ENCODE data around the gene EXD3.

Gene EXD3

DNA sequence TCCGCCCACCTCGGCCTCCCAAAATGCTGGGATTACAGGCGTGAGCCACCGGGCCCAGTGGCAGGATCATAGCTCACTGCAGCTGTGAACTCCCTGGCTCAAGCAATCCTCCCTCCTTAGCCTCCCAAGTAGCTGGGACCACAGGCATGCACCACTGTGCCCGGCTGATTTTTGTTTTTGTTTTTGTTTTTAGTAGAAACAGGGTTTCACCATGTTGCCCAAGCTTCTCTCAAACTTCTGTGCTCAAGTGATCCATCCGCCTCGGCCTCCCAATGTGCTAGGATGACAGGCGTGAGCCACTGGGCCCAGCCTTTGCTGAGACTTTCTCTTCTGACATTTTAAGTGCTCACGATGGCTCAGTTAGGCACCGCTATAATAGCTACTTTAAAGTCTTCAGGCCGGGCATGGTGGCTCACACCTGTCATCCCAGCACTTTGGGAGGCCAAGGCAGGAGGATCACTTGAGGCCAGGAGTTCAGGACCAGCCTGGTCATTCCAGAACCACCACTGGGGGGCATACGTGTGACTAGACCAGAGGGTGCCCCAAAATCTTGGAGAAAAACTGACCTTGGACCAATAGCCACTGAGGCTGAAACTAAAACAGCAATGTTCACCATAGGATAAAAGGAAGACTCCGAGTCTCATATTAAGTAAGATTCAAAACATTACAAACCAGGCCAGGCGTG, 21.3 kb upstream of the EXD3 start:
- Histone ChIP-seq H3K4me1 (ENCODE audit: control insufficient read depth, insufficient read depth, low read length) (no peaks in the 10 kb centered on the region), H3K9me3 (ENCODE audit: control insufficient read depth, insufficient read depth, low read depth, low read length) (no peaks in the 10 kb centered on the region), H3K27ac (ENCODE audit: low read depth, low read length) (no peak overlapping the region), H3K4me3 (ENCODE audit: low read depth, low read length) (no peak overlapping the region), H3K27me3 (ENCODE audit: control insufficient read depth, insufficient read depth, low read length) (peaks cover 6% of the 10 kb centered on the region), H3K9ac (ENCODE audit: low read length) (no peak overlapping the region), H3K36me3 (ENCODE audit: control insufficient read depth, insufficient read depth, low read length) (peaks cover 7% of the 10 kb centered on the region)

- H3K4me1 ChIP-seq (ENCODE audit: control insufficient read depth, insufficient read depth, low read length), result no peaks in the 10 kb centered on the region
- H3K4me3 ChIP-seq (ENCODE audit: low read depth, low read length), result peak overlapping the region; percentile 47
- no peaks in the 10 kb centered on the region for H3K9me3 ChIP-seq (ENCODE audit: control insufficient read depth, insufficient read depth, low read depth, low read length)
- H3K27me3 ChIP-seq (ENCODE audit: control insufficient read depth, insufficient read depth, low read length), result peaks cover 6% of the 10 kb centered on the region
- H3K9ac ChIP-seq (ENCODE audit: low read length), result no peak overlapping the region
- H3K36me3 ChIP-seq (ENCODE audit: control insufficient read depth, insufficient read depth, low read length), result no peaks in the 10 kb centered on the region
- H3K27ac ChIP-seq (ENCODE audit: low read depth, low read length), result no peak overlapping the region
Measured at GRCh38 chr9:137441935-137442321, 19.0 kb upstream of the EXD3 start.

DNA sequence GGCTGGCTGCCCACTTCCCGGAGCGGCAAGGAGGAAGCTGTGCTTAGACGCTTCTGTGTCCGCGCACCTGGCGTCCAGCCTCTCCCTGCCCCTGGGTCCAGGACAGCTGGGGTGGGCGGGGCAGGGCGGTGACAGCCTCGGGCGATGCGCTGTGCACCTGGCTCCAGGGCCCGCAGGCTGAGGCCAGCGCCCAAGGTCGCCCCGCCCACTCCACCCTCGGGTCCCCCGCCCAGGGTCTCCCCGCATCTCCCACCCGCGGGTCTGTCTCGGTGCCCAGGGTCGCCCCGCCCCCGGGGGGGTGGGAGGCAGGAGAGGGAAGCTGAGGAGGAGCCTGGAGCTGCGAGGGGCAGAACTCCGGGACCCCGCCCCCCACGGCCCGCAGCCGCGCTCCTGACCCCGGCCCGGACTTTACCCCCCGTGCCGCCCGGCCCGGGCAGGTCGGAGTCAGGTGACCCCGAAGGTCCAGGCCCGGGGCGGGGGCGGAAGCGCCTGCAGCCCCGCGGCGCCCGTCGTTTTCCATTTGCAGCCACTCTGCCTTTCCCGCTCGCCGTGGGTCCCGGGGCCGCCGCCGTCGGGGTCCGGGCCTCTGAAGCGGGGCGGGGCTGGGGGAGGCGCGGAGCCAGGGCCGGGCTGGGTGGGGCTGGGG, 18.4 kb upstream of the EXD3 start, which contains the start of gene ENTPD8:
ENTPD8 (minus strand) TSS at position 69 of the 646 bp plus-strand sequence. CDS start 3,072 bp downstream, outside the sequence.
- Histone ChIP-seq H3K27me3 (ENCODE audit: control insufficient read depth, insufficient read depth, low read length) (peaks cover 6% of the 10 kb centered on the region), H3K9me3 (ENCODE audit: control insufficient read depth, insufficient read depth, low read depth, low read length) (no peaks in the 10 kb centered on the region), H3K36me3 (ENCODE audit: control insufficient read depth, insufficient read depth, low read length) (no peaks in the 10 kb centered on the region), H3K4me3 (ENCODE audit: low read depth, low read length) (peak within 1 kb of the TSS; percentile 62), H3K27ac (ENCODE audit: low read depth, low read length) (no peak within 1 kb of the TSS), H3K4me1 (ENCODE audit: control insufficient read depth, insufficient read depth, low read length) (no peaks in the 10 kb centered on the region), H3K9ac (ENCODE audit: low read length) (no peak within 1 kb of the TSS)

- H3K4me1 ChIP-seq (ENCODE audit: control insufficient read depth, insufficient read depth, low read length), result no peaks in the 10 kb centered on the region
- H3K9me3 ChIP-seq (ENCODE audit: control insufficient read depth, insufficient read depth, low read depth, low read length), result no peaks in the 10 kb centered on the region
- H3K27me3 ChIP-seq (ENCODE audit: control insufficient read depth, insufficient read depth, low read length), result peaks cover 6% of the 10 kb centered on the region
- H3K27ac ChIP-seq (ENCODE audit: low read depth, low read length), result no peak overlapping the region
- H3K9ac ChIP-seq (ENCODE audit: low read length), result no peak overlapping the region
- no peak overlapping the region for H3K4me3 ChIP-seq (ENCODE audit: low read depth, low read length)
- H3K36me3 ChIP-seq (ENCODE audit: control insufficient read depth, insufficient read depth, low read length), result no peaks in the 10 kb centered on the region
Measured at GRCh38 chr9:137439158-137439714, 16.3 kb upstream of the EXD3 start.

DNA sequence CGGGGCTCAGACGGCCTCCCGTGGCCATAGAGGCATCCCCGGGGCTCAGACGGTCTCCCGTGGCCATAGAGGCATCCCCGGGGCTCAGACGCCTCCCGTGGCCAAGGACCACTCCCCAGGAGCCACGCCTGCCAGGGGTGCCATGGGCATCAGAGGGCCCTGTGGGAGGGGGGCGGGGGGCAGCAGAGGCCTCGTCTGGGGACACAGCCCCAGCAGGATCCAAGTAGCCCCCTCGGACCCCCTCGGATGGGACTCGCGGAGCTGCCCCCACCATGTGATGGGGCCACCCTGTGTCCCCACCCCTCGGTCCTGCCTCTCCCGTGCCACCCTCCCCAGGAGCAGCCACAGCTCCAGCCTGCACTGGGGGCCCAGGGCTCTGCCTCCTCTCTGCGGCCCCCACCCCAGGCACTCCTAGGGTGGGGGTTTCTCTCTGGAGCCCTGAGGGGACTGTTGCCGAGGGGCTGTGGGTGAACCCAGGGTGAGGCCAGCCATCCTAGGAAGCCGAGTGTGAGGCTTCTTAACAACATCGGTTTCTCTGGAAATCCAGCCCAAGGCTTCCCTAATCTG, 15.7 kb upstream of the EXD3 start:
- no peak overlapping the region for H3K9ac ChIP-seq (ENCODE audit: low read length)
- no peaks in the 10 kb centered on the region for H3K36me3 ChIP-seq (ENCODE audit: control insufficient read depth, insufficient read depth, low read length)
- H3K4me1 ChIP-seq (ENCODE audit: control insufficient read depth, insufficient read depth, low read length), result no peaks in the 10 kb centered on the region
- H3K9me3 ChIP-seq (ENCODE audit: control insufficient read depth, insufficient read depth, low read depth, low read length), result no peaks in the 10 kb centered on the region
- H3K27me3 ChIP-seq (ENCODE audit: control insufficient read depth, insufficient read depth, low read length), result peaks cover 6% of the 10 kb centered on the region
- no peak overlapping the region for H3K4me3 ChIP-seq (ENCODE audit: low read depth, low read length)
- no peak overlapping the region for H3K27ac ChIP-seq (ENCODE audit: low read depth, low read length)

GRCh38 chr9:137437691-137438590, 15.0 kb upstream of the EXD3 start:
- no peak overlapping the region for H3K4me3 ChIP-seq (ENCODE audit: low read depth, low read length)
- no peaks in the 10 kb centered on the region for H3K4me1 ChIP-seq (ENCODE audit: control insufficient read depth, insufficient read depth, low read length)

DNA sequence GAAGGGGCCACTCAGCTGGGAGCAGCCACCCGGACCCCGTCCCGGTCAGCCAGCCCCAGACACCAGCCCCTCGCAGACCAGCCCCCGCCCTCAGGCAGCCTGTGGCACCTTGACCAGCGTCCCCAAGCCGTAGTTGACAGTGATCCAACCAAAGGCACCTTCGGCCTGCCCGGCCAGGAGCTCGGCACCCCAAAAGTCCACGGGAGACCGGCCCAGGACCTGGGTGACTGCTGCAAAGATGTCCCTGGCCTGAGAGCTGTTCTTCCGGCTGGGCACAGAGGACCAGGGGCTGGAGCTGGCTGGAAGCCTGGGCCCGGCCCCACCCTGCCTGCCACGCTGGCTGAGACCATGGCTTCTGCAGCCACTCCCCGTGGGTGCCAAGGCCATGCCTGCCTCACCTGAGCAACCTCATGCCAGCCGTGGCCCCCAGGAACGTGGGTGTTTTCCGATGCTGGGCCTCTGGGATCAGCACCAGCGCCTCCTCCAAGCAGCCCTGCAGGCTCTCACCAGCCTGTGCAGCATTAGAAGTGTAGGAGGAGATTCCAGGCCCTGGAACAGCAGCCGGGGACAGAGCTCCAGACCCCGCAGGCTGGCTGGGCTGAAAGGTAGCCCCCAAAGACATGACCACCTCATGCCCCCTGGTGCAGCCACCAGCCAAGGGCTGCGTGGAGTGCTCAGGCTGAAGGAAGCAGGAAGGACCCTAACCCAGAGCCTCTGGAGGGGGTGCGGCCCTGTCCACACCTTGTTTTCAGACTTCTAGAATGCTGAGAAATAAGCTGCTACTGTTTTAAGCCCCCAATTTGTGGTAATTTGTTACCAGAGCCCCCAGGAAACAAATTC, 14.0 kb upstream of the EXD3 start:
- Histone ChIP-seq H3K4me3 (ENCODE audit: low read depth, low read length) (no peak overlapping the region), H3K9me3 (ENCODE audit: control insufficient read depth, insufficient read depth, low read depth, low read length) (no peaks in the 10 kb centered on the region), H3K27me3 (ENCODE audit: control insufficient read depth, insufficient read depth, low read length) (peaks cover 2% of the 10 kb centered on the region; the same call in 1 of the 2 replicates), H3K27ac (ENCODE audit: low read depth, low read length) (no peak overlapping the region), H3K36me3 (ENCODE audit: control insufficient read depth, insufficient read depth, low read length) (no peaks in the 10 kb centered on the region), H3K4me1 (ENCODE audit: control insufficient read depth, insufficient read depth, low read length) (no peaks in the 10 kb centered on the region), H3K9ac (ENCODE audit: low read length) (no peak overlapping the region)

More at GRCh38 chr9:137437691-137438590, 15.0 kb upstream of the EXD3 start:
- H3K9me3 ChIP-seq (ENCODE audit: control insufficient read depth, insufficient read depth, low read depth, low read length), result no peaks in the 10 kb centered on the region
- H3K27me3 ChIP-seq (ENCODE audit: control insufficient read depth, insufficient read depth, low read length), result peaks cover 6% of the 10 kb centered on the region
- no peaks in the 10 kb centered on the region for H3K36me3 ChIP-seq (ENCODE audit: control insufficient read depth, insufficient read depth, low read length)
- no peak overlapping the region for H3K9ac ChIP-seq (ENCODE audit: low read length)
- no peak overlapping the region for H3K27ac ChIP-seq (ENCODE audit: low read depth, low read length)

- Histone ChIP-seq H3K9me3 (ENCODE audit: control insufficient read depth, insufficient read depth, low read depth, low read length) (no peaks in the 10 kb centered on the region), H3K9ac (ENCODE audit: low read length) (no peak overlapping the region), H3K4me1 (ENCODE audit: control insufficient read depth, insufficient read depth, low read length) (no peaks in the 10 kb centered on the region), H3K27me3 (ENCODE audit: control insufficient read depth, insufficient read depth, low read length) (no peaks in the 10 kb centered on the region), H3K4me3 (ENCODE audit: low read depth, low read length) (no peak overlapping the region), H3K36me3 (ENCODE audit: control insufficient read depth, insufficient read depth, low read length) (no peaks in the 10 kb centered on the region), H3K27ac (ENCODE audit: low read depth, low read length) (no peak overlapping the region)
Measured at GRCh38 chr9:137435980-137436760, 13.2 kb upstream of the EXD3 start.

DNA sequence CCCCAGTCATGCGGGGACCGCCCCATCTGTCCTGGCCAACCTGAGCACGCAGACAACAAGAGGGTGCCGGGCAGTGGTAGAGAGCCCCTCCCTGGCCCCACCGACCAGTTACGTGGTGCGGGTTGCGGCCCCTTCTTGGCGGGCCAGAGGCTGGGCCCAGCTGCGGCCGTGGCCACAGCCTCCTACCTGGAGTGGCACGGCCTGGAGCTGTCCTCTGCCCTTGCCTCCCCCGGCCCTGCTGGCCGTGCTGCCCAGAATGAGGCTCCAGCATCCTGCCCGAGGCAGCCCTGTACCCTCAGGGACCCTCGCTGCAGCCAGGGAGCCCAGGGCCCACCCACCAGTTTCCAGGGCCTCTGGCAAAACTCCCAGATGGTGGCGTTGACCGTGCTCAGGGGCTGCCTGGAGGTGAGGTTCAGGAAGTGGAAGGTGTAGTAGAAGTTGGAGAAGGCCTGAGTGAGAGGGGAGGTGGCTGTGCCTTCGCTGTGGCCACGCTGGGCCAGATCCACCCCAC, 12.5 kb upstream of the EXD3 start:
- no peaks in the 10 kb centered on the region for H3K36me3 ChIP-seq (ENCODE audit: control insufficient read depth, insufficient read depth, low read length)
- H3K27ac ChIP-seq (ENCODE audit: low read depth, low read length), result no peak overlapping the region
- H3K4me3 ChIP-seq (ENCODE audit: low read depth, low read length), result no peak overlapping the region
- H3K4me1 ChIP-seq (ENCODE audit: control insufficient read depth, insufficient read depth, low read length), result 0 out of 2 replicates have a peak, but pooled peaks cover 1% of the 10 kb centered on the region
- no peak overlapping the region for H3K9ac ChIP-seq (ENCODE audit: low read length)
- no peaks in the 10 kb centered on the region for H3K27me3 ChIP-seq (ENCODE audit: control insufficient read depth, insufficient read depth, low read length)
- H3K9me3 ChIP-seq (ENCODE audit: control insufficient read depth, insufficient read depth, low read depth, low read length), result no peaks in the 10 kb centered on the region
